Measurements from ENCODE around the gene TIMM17B.

DNA sequence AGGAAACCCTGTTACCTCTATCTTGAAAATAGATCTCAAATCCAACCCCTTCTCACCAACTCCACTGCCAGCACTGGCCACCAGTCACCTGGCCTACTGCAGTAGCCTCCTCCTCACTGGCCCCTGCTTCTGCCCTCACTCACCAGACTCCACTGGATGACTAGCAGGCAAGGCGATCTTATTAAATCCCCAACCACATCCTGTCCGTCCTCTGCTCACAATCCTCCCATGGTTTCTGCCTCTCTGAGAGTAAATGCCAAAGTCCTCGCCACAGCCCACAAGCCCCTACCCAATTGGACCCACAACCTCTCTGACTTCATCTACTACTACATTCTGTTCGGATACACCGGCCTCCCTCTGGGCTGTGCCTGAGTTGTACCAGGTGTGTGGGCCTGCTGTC lies 26.7 kb upstream of the TIMM17B start:
- TF ChIP-seq, protein P1, sequence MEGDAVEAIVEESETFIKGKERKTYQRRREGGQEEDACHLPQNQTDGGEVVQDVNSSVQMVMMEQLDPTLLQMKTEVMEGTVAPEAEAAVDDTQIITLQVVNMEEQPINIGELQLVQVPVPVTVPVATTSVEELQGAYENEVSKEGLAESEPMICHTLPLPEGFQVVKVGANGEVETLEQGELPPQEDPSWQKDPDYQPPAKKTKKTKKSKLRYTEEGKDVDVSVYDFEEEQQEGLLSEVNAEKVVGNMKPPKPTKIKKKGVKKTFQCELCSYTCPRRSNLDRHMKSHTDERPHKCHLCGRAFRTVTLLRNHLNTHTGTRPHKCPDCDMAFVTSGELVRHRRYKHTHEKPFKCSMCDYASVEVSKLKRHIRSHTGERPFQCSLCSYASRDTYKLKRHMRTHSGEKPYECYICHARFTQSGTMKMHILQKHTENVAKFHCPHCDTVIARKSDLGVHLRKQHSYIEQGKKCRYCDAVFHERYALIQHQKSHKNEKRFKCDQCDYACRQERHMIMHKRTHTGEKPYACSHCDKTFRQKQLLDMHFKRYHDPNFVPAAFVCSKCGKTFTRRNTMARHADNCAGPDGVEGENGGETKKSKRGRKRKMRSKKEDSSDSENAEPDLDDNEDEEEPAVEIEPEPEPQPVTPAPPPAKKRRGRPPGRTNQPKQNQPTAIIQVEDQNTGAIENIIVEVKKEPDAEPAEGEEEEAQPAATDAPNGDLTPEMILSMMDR (IDR thresholded peaks at IDR 0.05): no peak
- TF ChIP-seq POLR2A (IDR thresholded peaks at IDR 0.05): no peak
